ENCODE measurements around the gene MAD2L2. TPM values are rescaled to one million over a fixed set of nuclear protein-coding genes. Genes with fewer than 3 reads are reported as not detected.

Gene MAD2L2
- total and polyA plus RNA-seq, 9 of the 15 experiments (the other 6 are each of a cell fraction or from before 2014, with no cell fraction given) = 12.4 to 286 (median 143) TPM

- TF ChIP-seq MNT (conservative IDR thresholded peaks at IDR 0.05) (peak; percentile 70 to 85), FOXK2 (conservative IDR thresholded peaks at IDR 0.05 in 1 of 2, IDR thresholded peaks at IDR 0.05 in 1 of 2; ENCODE audit: low read depth in 2 of 2) (no peak), CEBPG (CRISPR knock-in tag; IDR thresholded peaks at IDR 0.05) (no peak), CEBPG (tag; conservative IDR thresholded peaks at IDR 0.05 in 1 of 2, IDR thresholded peaks at IDR 0.05 in 1 of 2) (no peak), HCFC1 (IDR thresholded peaks at IDR 0.05; ENCODE audit: low read depth, low read length) (peak; percentile 73), DEAF1 (CRISPR knock-in tag; IDR thresholded peaks at IDR 0.05) (peak; percentile 40; the same call in 1 of the 2 replicates), ZFX (CRISPR knock-in tag; IDR thresholded peaks at IDR 0.05) (peak; percentile 90), ZNF316 (IDR thresholded peaks at IDR 0.05) (no peak), ZNF175 (CRISPR knock-in tag; IDR thresholded peaks at IDR 0.05; ENCODE audit: low read depth) (peak; percentile 44; the same call in 1 of the 2 replicates), RBFOX2 (IDR thresholded peaks at IDR 0.05; ENCODE audit: low read depth, low read length) (peak; percentile 87), MTA1 (IDR thresholded peaks at IDR 0.05; ENCODE audit: borderline replicate concordance) (peak; percentile 90), ATF7 (IDR thresholded peaks at IDR 0.05) (peak; percentile 53; the same call in 1 of the 2 replicates), TCF15 (CRISPR knock-in tag; IDR thresholded peaks at IDR 0.05) (no peak), POLR2A (conservative IDR thresholded peaks at IDR 0.05) (peak; percentile 81), ETV1 (tag; conservative IDR thresholded peaks at IDR 0.05; ENCODE audit: low read depth) (peak; percentile 72), CBFA2T2 (conservative IDR thresholded peaks at IDR 0.05) (0 out of 2 replicates have a peak, but pooled peaks have one; percentile 39), TAF1 (IDR thresholded peaks at IDR 0.05; ENCODE audit: control insufficient read depth, extremely low read depth, insufficient read depth, low read length, severe bottlenecking) (peak; percentile 66)
These were observed at the start of gene MAD2L2 (continued) for GRCh38 chr1:11681071-11681771.
